HG03439 (cell line): Measurements from ENCODE around the gene SRGAP3.

Source experiments
- ATAC-seq: cut with Tn5 transposase; IDR thresholded peaks from one replicate; pipeline ENCODE4 v1.9.1; 2021; ENCODE audit warnings: mild to moderate bottlenecking, moderate library complexity; ENCODE audit not compliant: unreplicated experiment

Gene SRGAP3

GRCh38 chr3:8952130-8952529 is 297.3 kb downstream of the SRGAP3 start:
- ATAC-seq, result no peak

- ATAC-seq, result no peak
Measured at GRCh38 chr3:8945890-8946600, 303.4 kb downstream of the SRGAP3 start.

DNA sequence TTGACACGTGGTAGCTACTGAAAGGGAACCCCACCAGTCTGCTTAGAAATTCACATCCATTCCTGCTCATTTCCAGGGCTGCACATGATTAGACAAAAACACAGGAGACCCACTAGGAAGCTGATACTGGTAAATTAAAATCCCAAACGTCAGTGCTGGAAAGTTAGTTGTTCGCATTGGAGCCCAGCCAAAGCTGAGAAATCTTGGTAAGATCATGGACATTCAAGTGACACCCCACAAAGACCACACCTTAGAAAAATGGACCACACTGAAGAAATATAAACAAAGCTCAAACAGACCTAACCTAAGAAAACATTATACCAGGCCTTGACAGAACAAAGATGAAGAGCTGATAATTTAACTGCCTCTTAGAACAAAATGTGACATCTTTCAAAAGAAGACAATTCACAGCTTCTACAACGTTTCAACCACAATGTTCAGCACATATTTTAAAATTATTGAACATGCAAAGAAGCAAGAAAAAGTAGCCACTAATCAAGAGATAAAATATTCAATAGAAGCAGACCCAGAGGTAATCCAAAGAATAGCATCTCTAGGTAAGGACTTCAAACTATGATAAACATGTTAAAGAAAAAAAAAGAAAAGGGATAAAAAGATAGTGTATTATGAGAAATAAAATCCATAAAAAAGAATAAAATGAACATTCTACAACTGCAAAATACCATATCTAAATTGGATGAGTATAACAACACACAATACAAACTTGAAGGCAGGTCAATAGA is 306.5 kb downstream of the SRGAP3 start:
- ATAC-seq, result no peak

DNA sequence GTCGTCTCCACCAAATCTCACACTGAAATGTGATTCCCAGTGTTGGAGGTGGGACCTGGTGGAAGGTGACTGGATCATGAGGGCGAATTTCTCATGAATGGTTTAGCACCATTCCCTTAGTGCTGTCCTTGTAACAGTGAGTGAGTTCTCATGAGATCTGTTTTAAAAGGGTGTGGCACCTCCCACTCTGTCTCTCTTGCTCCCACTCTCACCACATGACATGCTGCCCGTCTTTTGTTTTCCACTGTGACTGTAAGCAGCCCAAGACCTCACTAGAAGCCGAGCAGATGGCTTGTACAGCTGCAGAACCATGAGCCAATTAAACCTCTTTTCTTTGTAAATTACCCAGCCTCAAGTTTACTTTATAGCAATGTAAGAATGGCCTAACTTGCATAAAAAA is 307.3 kb downstream of the SRGAP3 start:
- no peak for ATAC-seq

GRCh38 chr3:8938021-8938420 is 311.4 kb downstream of the SRGAP3 start:
- ATAC-seq, result no peak

DNA sequence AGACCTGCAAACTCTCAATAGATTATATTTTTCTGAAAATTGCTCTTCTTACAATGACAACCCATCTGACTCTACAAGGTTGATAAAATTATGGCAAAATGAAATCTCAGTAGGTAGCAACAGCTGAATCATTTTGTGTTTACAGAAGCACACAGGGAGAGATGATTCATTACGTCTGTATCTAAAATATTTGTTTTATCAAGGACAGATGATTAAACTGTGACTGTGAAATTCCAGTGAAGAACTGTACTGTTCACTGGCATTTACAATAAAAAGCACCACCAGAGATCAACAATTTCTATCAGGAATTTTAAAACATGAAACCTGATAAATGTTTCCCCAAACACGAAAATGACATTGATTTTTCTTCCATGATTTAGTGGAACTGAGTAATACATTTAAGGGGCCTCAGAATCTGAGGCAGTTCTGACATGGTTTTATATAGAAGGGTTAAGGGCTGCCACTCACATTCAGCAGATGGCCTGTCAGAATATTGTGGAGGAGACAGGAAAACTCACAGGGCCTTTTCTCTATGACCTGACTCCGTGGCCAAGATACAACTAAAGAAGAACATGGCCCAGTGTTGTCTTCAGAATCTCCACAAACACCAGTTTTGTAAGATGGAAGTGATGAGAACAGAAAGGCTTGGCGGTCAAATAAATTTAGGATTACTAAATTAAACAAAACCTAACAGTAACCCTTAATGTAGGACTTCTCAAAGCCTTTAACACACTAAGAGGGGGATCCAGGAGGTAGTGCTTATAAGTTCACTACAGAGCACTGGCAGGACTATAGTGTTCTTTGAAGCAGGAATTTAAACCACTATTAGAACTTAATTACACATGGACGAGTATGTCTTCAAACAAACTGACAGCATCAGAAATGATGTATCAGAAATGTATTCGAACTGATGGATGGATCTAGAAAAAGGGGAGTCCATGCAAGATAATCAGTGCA is 312.1 kb downstream of the SRGAP3 start:
- ATAC-seq, result no peak

DNA sequence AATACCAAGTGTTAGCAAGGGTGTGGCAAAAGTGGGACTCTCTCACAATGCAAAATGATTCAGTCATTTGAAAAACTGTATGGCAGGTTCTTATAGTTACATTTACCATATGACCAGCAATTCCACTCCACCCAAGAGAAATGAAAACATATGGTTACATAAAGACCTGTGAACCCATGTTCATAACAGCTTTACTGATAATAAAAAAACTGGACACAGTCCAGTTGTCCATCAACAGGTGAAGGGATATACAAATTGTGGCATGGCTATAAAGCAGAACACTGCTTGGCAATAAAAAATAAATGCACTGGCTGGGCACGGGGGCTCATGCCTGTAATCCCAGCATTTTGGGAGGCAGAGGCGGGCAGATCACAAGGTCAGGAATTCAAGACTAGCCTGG is 316.9 kb downstream of the SRGAP3 start:
- ATAC-seq, result no peak

GRCh38 chr3:8931342-8931741 is 318.1 kb downstream of the SRGAP3 start:
- ATAC-seq, result no peak
